H1 (cell line): ENCODE results near the gene PRAMEF18. TPM values are rescaled to one million over a fixed set of nuclear protein-coding genes. Genes with fewer than 3 reads are reported as not detected.
"Not testable (repeated sequence)": the region's sequence is repeated elsewhere in the genome, so short reads cannot be mapped to it uniquely, and the experiment has no call there.

Experiments used
- CTCF ChIA-PET: fragments of 300-600 bp; sonication (Branson Sonifier 250); formaldehyde crosslinking; loops from one replicate; lab custom pipeline; 2021; ENCODE audit not compliant: partially characterized antibody; lab: Charles Lee
- POLR2A ChIA-PET: fragments of 300-600 bp; sonication (Branson Sonifier 250); formaldehyde crosslinking; loops from one replicate; lab custom pipeline; 2021; ENCODE audit warnings: inconsistent platforms; ENCODE audit not compliant: partially characterized antibody; lab: Charles Lee
- DNase-seq, 2 experiments: peaks; one replicate each; pipeline versions ENCODE4 v3.0.0 to v3.0.0-alpha.2; 2010 to 2022; ENCODE audit warnings: low spot score in 2 of 2, low read depth in 1 of 2, mixed read lengths in 1 of 2
- FAIRE-seq: peaks from 2 replicates; lab custom pipeline; 2011; peaks lifted over from hg19 to GRCh38; lab: Jason Lieb, UNC
- H2AFZ ChIP-seq: 2 replicates; pipeline ENCODE4 v1.8.1; 2012; ENCODE audit warnings: low read length, inconsistent platforms
- H2AK5ac ChIP-seq: 2 replicates; pipeline ENCODE4 v1.6.1; 2013; ENCODE audit warnings: low read depth, low read length
- H2BK120ac ChIP-seq: replicated peaks from 2 replicates; pipeline ENCODE3; 2013; ENCODE audit warnings: low read depth, low read length, inconsistent platforms
- H2BK12ac ChIP-seq: 2 replicates; pipeline ENCODE4 v1.6.1; 2013; ENCODE audit warnings: low read depth, low read length
- H2BK15ac ChIP-seq: 2 replicates; pipeline ENCODE4 v1.6.1; 2013; ENCODE audit warnings: low read length
- H2BK20ac ChIP-seq: 2 replicates; pipeline ENCODE4 v1.6.1; 2013; ENCODE audit warnings: low read length
- H2BK5ac ChIP-seq: 2 replicates; pipeline ENCODE4 v1.6.1; 2013; ENCODE audit warnings: low read depth, low read length
- H3K14ac ChIP-seq: 2 replicates; pipeline ENCODE4 v1.6.1; 2013; ENCODE audit warnings: inconsistent platforms; ENCODE audit not compliant: insufficient read length
- H3K18ac ChIP-seq: 2 replicates; pipeline ENCODE4 v1.6.1; 2013; ENCODE audit warnings: low read length; ENCODE audit errors: extremely low read depth
- H3K23ac ChIP-seq: 2 replicates; pipeline ENCODE4 v1.6.1; 2013; ENCODE audit warnings: inconsistent platforms; ENCODE audit not compliant: insufficient read length
- H3K23me2 ChIP-seq: 2 replicates; pipeline ENCODE4 v1.6.1; 2013; ENCODE audit warnings: low read depth, low read length
- H3K27ac ChIP-seq: 2 replicates; pipeline ENCODE4 v1.6.1; 2011; ENCODE audit warnings: low read depth, low read length, inconsistent platforms
- H3K27me3 ChIP-seq, 4 experiments: replicated peaks in 1 of 4; 1 replicate in 1 of 4; 2 replicates in 3 of 4; pipeline versions ENCODE4 v1.6.1 to v1.8.1; 2011 to 2013; ENCODE audit warnings: low read length in 3 of 4, mild to moderate bottlenecking in 3 of 4, inconsistent platforms in 2 of 4, mixed read lengths in 2 of 4, moderate library complexity in 1 of 4; ENCODE audit not compliant: control insufficient read depth in 3 of 4, insufficient read depth in 3 of 4; ENCODE audit errors: extremely low read depth in 1 of 4
- H3K36me3 ChIP-seq, 4 experiments: 2 replicates each; pipeline versions ENCODE4 v1.6.1 to v1.8.1; 2011 to 2013; ENCODE audit warnings: mild to moderate bottlenecking in 4 of 4, low read length in 3 of 4, moderate library complexity in 2 of 4, control low read depth in 1 of 4, inconsistent platforms in 1 of 4; ENCODE audit not compliant: insufficient read depth in 4 of 4, control insufficient read depth in 2 of 4
- H3K4ac ChIP-seq: replicated peaks from 2 replicates; pipeline ENCODE3; 2013; ENCODE audit warnings: low read length, low read depth, mixed read lengths, inconsistent platforms; ENCODE audit not compliant: insufficient read length
- H3K4me1 ChIP-seq, 4 experiments: replicated peaks in 1 of 4; 1 replicate in 1 of 4; 2 replicates in 3 of 4; pipeline versions ENCODE4 v1.6.1 to v1.8.1; 2011 to 2013; ENCODE audit warnings: low read length in 3 of 4, inconsistent platforms in 2 of 4, mixed read lengths in 1 of 4; ENCODE audit not compliant: insufficient read depth in 4 of 4, control insufficient read depth in 3 of 4
- H3K4me2 ChIP-seq, 2 experiments: 2 replicates each; pipeline versions ENCODE4 v1.6.1 to v1.8.1; 2011 to 2013; ENCODE audit warnings: low read depth in 2 of 2, low read length in 2 of 2, control low read depth in 1 of 2, inconsistent platforms in 1 of 2, mild to moderate bottlenecking in 1 of 2; ENCODE audit not compliant: insufficient read depth in 1 of 2
- H3K4me3 ChIP-seq, 4 experiments: fragments of 200-600, 300-600 bp in 1 of 4; sonication (generic), shearing (Covaris generic), sonication (Bioruptor Twin) in 1 of 4; 2 replicates each; pipeline versions ENCODE4 v1.5.1 to v1.8.1; 2011 to 2016; ENCODE audit warnings: low read length in 4 of 4, low read depth in 3 of 4, control low read depth in 2 of 4, inconsistent platforms in 2 of 4, mild to moderate bottlenecking in 2 of 4, mixed read lengths in 1 of 4, moderate library complexity in 1 of 4; ENCODE audit not compliant: insufficient read depth in 2 of 4; ENCODE audit errors: extremely low read depth in 1 of 4
- H3K56ac ChIP-seq: replicated peaks from 2 replicates; pipeline ENCODE3; 2013; ENCODE audit warnings: low read depth, mild to moderate bottlenecking, mixed read lengths, low read length, inconsistent platforms; ENCODE audit not compliant: insufficient read length
- H3K79me1 ChIP-seq: 2 replicates; pipeline ENCODE4 v1.6.1; 2013; ENCODE audit warnings: low read depth, low read length, control low read depth
- H3K79me2 ChIP-seq, 2 experiments: 2 replicates each; pipeline versions ENCODE4 v1.6.1 to v1.8.1; 2012 to 2013; ENCODE audit warnings: low read length in 2 of 2, mild to moderate bottlenecking in 2 of 2, inconsistent platforms in 1 of 2; ENCODE audit not compliant: insufficient read depth in 2 of 2, control insufficient read depth in 1 of 2
- H3K9ac ChIP-seq, 4 experiments: replicated peaks in 1 of 4; 1 replicate in 1 of 4; 2 replicates in 3 of 4; pipeline versions ENCODE4 v1.6.1 to v1.8.1; 2011 to 2013; ENCODE audit warnings: low read depth in 3 of 4, low read length in 3 of 4, control low read depth in 2 of 4, mild to moderate bottlenecking in 2 of 4, moderate library complexity in 2 of 4, inconsistent platforms in 1 of 4; ENCODE audit errors: extremely low read depth in 1 of 4
- H3K9me3 ChIP-seq, 2 experiments: 2 replicates each; pipeline versions ENCODE4 v1.6.1 to v1.8.1; 2012 to 2013; ENCODE audit warnings: mild to moderate bottlenecking in 2 of 2, moderate library complexity in 2 of 2, control low read depth in 1 of 2, inconsistent platforms in 1 of 2, low read depth in 1 of 2, low read length in 1 of 2, mixed read lengths in 1 of 2; ENCODE audit not compliant: insufficient read depth in 2 of 2
- H4K20me1 ChIP-seq, 2 experiments: replicated peaks in 1 of 2; 2 replicates each; pipeline versions ENCODE3 to v1.8.1; 2011 to 2013; ENCODE audit warnings: inconsistent platforms in 2 of 2, low read length in 2 of 2, mild to moderate bottlenecking in 1 of 2; ENCODE audit not compliant: insufficient read depth in 2 of 2, control insufficient read depth in 1 of 2
- H4K5ac ChIP-seq: 2 replicates; pipeline ENCODE4 v1.6.1; 2013; ENCODE audit warnings: low read length, low read depth, mixed read lengths, inconsistent platforms; ENCODE audit not compliant: insufficient read length
- H4K8ac ChIP-seq: 2 replicates; pipeline ENCODE4 v1.8.0; 2013; ENCODE audit warnings: mild to moderate bottlenecking, moderate library complexity, low read length, inconsistent platforms; ENCODE audit not compliant: insufficient read depth; ENCODE audit errors: extremely low read depth
- H4K91ac ChIP-seq: replicated peaks from 2 replicates; pipeline ENCODE3; 2013; ENCODE audit warnings: low read length, mixed read lengths, inconsistent platforms; ENCODE audit not compliant: insufficient read length
- WGBS, 2 experiments: shearing (Covaris generic) in 1 of 2; methylation state at CpG; one replicate each; pipeline versions ENCODE4 v1.1.6 to v1.1.7; 2013 to 2015; ENCODE audit warnings: low lambda C conversion rate in 2 of 2, mixed read lengths in 2 of 2, inconsistent platforms in 1 of 2, low coverage in 1 of 2, missing lambda C conversion rate in 1 of 2; ENCODE audit not compliant: insufficient replicate concordance in 2 of 2, insufficient coverage in 1 of 2, insufficient read length in 1 of 2; ENCODE audit errors: extremely low coverage in 1 of 2, missing lambda C conversion rate in 1 of 2; 5-methylcytosine and 5-hydroxymethylcytosine counted together
- polyA plus RNA-seq, 7 experiments: library from polyadenylated mRNA; depleted of rRNA in 3 of 7; stranded (reverse) in 5 of 7; unstranded in 2 of 7; fragments of >200 nt in 5 of 7; fragments of 200-250 nt in 2 of 7; gene quantifications; 1 replicate in 5 of 7; 2 replicates in 1 of 7; 4 replicates in 1 of 7; pipeline versions ENCODE4 v1.2.1 to v1.2.3, GENCODE V29; 2011 to 2013; ENCODE audit warnings: missing spikeins in 2 of 7, mixed read lengths in 2 of 7
- total RNA-seq: library from RNA; stranded (reverse); fragmentation: NEBNext Ultra II Directional; extraction: Animal tissue kit (Norgen Biotek cat#: 25700); gene quantifications from 2 replicates; pipeline ENCODE4 v1.2.1, GENCODE V29; 2021

PRAMEF18 gene
- total and polyA plus RNA-seq, 2 of the 8 experiments (the other 6 are each of a cell fraction or from before 2014, with no cell fraction given) = not detected

DNA sequence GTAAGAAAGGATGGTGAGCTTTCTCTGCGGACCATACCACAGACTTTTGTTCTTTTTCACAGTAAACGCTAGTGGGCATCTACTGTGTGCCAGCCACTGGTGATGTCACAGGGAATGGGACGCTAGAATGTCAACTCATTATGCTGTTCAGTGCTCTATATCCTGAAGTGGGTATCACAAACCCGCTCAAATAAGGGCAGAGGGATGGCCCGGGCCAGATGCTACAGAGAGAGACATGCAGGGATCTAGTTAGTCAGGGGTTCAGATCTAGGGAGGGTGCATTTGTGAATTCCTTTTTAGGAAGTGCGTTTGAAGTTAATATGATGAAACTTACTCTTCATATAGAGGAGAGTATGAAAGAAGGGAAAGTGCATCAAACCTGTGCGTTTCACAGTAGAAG is 21.2 kb upstream of the PRAMEF18 start:
- H2BK12ac ChIP-seq, CTCF ChIA-PET, H3K79me1 ChIP-seq, H4K20me1 ChIP-seq, H3K18ac ChIP-seq, H3K56ac ChIP-seq, H3K23ac ChIP-seq, H2BK5ac ChIP-seq, H2AK5ac ChIP-seq, H2AFZ ChIP-seq, H3K14ac ChIP-seq, H3K4me1 ChIP-seq, H3K27ac ChIP-seq, H4K91ac ChIP-seq, H3K23me2 ChIP-seq, H2BK20ac ChIP-seq, H2BK15ac ChIP-seq, H3K27me3 ChIP-seq, POLR2A ChIA-PET, H3K9ac ChIP-seq, H2BK120ac ChIP-seq, H3K4ac ChIP-seq, H3K79me2 ChIP-seq, H3K36me3 ChIP-seq, FAIRE-seq, H4K5ac ChIP-seq, H4K8ac ChIP-seq, H3K4me2 ChIP-seq, H3K4me3 ChIP-seq, DNase-seq: not testable (repeated sequence)
- WGBS, 2 experiments = 64% methylated on average over 6 of the region's 7 CpGs; no CpG with 5 or more reads in 1 of the 2 experiments
- H3K9me3 ChIP-seq = peaks cover 41 to 42% of the 10 kb centered on the region in 2 experiments

DNA sequence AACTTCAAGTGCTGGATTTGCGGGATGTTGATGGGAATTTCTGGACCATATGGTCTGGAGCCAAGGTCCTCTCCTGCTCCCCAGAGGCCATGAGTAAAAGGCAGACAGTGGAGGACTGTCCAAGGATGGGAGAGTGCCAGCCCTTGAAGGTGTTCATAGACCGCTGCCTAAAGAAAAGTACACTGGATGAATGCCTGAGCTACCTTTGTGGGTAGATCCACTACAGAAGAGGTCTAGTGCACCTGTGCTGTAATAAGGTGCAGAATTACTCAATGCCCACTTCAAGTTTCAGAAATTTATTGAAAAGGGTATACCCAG is 20.6 kb upstream of the PRAMEF18 start:
- H3K4me1 ChIP-seq, H3K9ac ChIP-seq, H3K79me1 ChIP-seq, H3K27me3 ChIP-seq, DNase-seq, H2BK120ac ChIP-seq, H4K20me1 ChIP-seq, H3K36me3 ChIP-seq, H4K8ac ChIP-seq, H3K4me3 ChIP-seq, H3K56ac ChIP-seq, H3K79me2 ChIP-seq, H4K5ac ChIP-seq, H3K4ac ChIP-seq, H4K91ac ChIP-seq, H2BK20ac ChIP-seq, H3K23me2 ChIP-seq, H2BK15ac ChIP-seq, FAIRE-seq, H2AK5ac ChIP-seq, CTCF ChIA-PET, POLR2A ChIA-PET, H2BK5ac ChIP-seq, H2BK12ac ChIP-seq, H2AFZ ChIP-seq, H3K14ac ChIP-seq, H3K23ac ChIP-seq, H3K4me2 ChIP-seq, H3K18ac ChIP-seq, H3K27ac ChIP-seq: not testable (repeated sequence)
- WGBS, 2 experiments = 70% methylated on average over 2 of the region's 2 CpGs; no CpG with 5 or more reads in 1 of the 2 experiments
- peaks cover 46 to 47% of the 10 kb centered on the region in 2 experiments for H3K9me3 ChIP-seq
